KMS-11 (cell line): ENCODE results near the gene NCKAP1.

Source experiments
- H2AFZ ChIP-seq: fragments of 200-600 bp; sonication (generic); 2 replicates; pipeline ENCODE4 v1.6.1; 2016; ENCODE audit warnings: antibody characterized with exemption, mixed run types, low read depth
- H3K27ac ChIP-seq: fragments of 200-600 bp; sonication (generic); 2 replicates; pipeline ENCODE4 v1.6.1; 2016; ENCODE audit warnings: mild to moderate bottlenecking, mixed run types
- H3K27me3 ChIP-seq: fragments of 200-600 bp; sonication (generic); 2 replicates; pipeline ENCODE4 v1.6.1; 2017; ENCODE audit warnings: mild to moderate bottlenecking, low read depth, mixed run types, moderate library complexity; ENCODE audit not compliant: insufficient read depth
- H3K36me3 ChIP-seq: fragments of 200-600 bp; sonication (generic); 2 replicates; pipeline ENCODE4 v1.6.1; 2017; ENCODE audit warnings: mild to moderate bottlenecking, mixed run types; ENCODE audit not compliant: insufficient read depth
- H3K4me1 ChIP-seq: fragments of 200-600 bp; sonication (generic); 2 replicates; pipeline ENCODE4 v1.6.1; 2016; ENCODE audit warnings: mild to moderate bottlenecking, low read depth, mixed run types; ENCODE audit not compliant: poor library complexity, severe bottlenecking
- H3K4me2 ChIP-seq: fragments of 200-600 bp; sonication (generic); 2 replicates; pipeline ENCODE4 v1.7.0; 2016; ENCODE audit warnings: mild to moderate bottlenecking, mixed run types
- H3K4me3 ChIP-seq: fragments of 200-600 bp; sonication (generic); IDR thresholded peaks from 2 replicates; pipeline ENCODE4 v1.6.1; 2017; ENCODE audit warnings: low read depth, low read length, mixed read lengths; ENCODE audit not compliant: insufficient read depth
- H3K79me2 ChIP-seq: fragments of 200-600 bp; sonication (generic); 2 replicates; pipeline ENCODE4 v1.6.1; 2016; ENCODE audit warnings: low read depth, mixed run types; ENCODE audit not compliant: insufficient read depth
- H3K9ac ChIP-seq: fragments of 200-600 bp; sonication (generic); 2 replicates; pipeline ENCODE4 v1.6.1; 2016; ENCODE audit warnings: mild to moderate bottlenecking, mixed run types
- H4K20me1 ChIP-seq: fragments of 200-600 bp; sonication (generic); 2 replicates; pipeline ENCODE4 v1.6.1; 2016; ENCODE audit warnings: mild to moderate bottlenecking, mixed run types; ENCODE audit not compliant: insufficient read depth
- CTCF ChIP-seq: fragments of 200-600 bp; sonication (generic); conservative IDR thresholded peaks from 2 replicates; pipeline ENCODE4 v1.6.1; 2017; ENCODE audit warnings: low read depth, mild to moderate bottlenecking, antibody characterized with exemption, low read length, moderate library complexity, mixed read lengths

NCKAP1 gene

GRCh38 chr2:182918961-182919652, 119.2 kb downstream of the NCKAP1 start:
- H3K9ac ChIP-seq = no peak overlapping the region
- TF ChIP-seq CTCF = no peak
- H3K4me3 ChIP-seq = no peak overlapping the region
- peaks cover 19% of the 10 kb centered on the region for H3K4me1 ChIP-seq
- no peaks in the 10 kb centered on the region for H3K36me3 ChIP-seq
- no peaks in the 10 kb centered on the region for H3K79me2 ChIP-seq
- no peak overlapping the region for H2AFZ ChIP-seq
- no peaks in the 10 kb centered on the region for H3K27me3 ChIP-seq
- H4K20me1 ChIP-seq = no peaks in the 10 kb centered on the region
- H3K4me2 ChIP-seq = no peak overlapping the region
- H3K27ac ChIP-seq = no peak overlapping the region

GRCh38 chr2:182917924-182918323, 120.3 kb downstream of the NCKAP1 start:
- no peak overlapping the region for H3K4me2 ChIP-seq
- no peak for TF ChIP-seq CTCF
- peaks cover 19% of the 10 kb centered on the region for H3K4me1 ChIP-seq
- H3K27me3 ChIP-seq = no peaks in the 10 kb centered on the region
- no peaks in the 10 kb centered on the region for H3K79me2 ChIP-seq
- H3K27ac ChIP-seq = no peak overlapping the region
- no peaks in the 10 kb centered on the region for H3K36me3 ChIP-seq
- H4K20me1 ChIP-seq = no peaks in the 10 kb centered on the region
- H3K4me3 ChIP-seq = no peak overlapping the region
- H3K9ac ChIP-seq = no peak overlapping the region
- no peak overlapping the region for H2AFZ ChIP-seq

DNA sequence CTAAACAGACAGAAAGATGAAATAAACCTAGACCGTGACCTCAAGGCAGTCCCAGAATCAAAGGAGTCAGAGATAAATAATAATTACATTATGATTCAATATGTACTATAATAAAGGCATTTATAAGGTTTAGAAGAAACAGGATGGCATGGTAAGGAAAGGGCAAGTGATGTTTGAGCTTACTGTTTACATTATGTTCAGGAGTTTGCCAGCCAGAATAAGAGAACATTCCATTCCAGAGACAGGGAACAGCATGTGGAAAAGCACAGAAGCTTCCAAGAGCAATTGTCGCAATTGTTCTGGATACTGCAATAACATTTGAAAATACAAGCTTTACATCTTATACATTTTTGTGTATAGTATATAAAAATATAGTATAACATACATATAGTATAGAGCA, 121.8 kb downstream of the NCKAP1 start:
- no peak overlapping the region for H3K4me2 ChIP-seq

GRCh38 chr2:182915369-182916326, 122.6 kb downstream of the NCKAP1 start:
- no peak overlapping the region for H3K27ac ChIP-seq
- H3K79me2 ChIP-seq = no peaks in the 10 kb centered on the region
- H4K20me1 ChIP-seq = no peaks in the 10 kb centered on the region
- no peak overlapping the region for H2AFZ ChIP-seq
- H3K36me3 ChIP-seq = no peaks in the 10 kb centered on the region
- H3K4me1 ChIP-seq = peaks cover 13% of the 10 kb centered on the region
- H3K27me3 ChIP-seq = no peaks in the 10 kb centered on the region
- TF ChIP-seq CTCF = no peak
- H3K4me2 ChIP-seq = no peak overlapping the region
- no peak overlapping the region for H3K4me3 ChIP-seq
- H3K9ac ChIP-seq = no peak overlapping the region

More for the DNA sequence above, 121.8 kb downstream of the NCKAP1 start:
- Histone ChIP-seq H3K27ac (no peak overlapping the region), H3K9ac (no peak overlapping the region), H2AFZ (no peak overlapping the region), H3K4me3 (no peak overlapping the region), H3K27me3 (no peaks in the 10 kb centered on the region), H3K79me2 (no peaks in the 10 kb centered on the region), H3K36me3 (no peaks in the 10 kb centered on the region), H4K20me1 (no peaks in the 10 kb centered on the region), H3K4me1 (peaks cover 19% of the 10 kb centered on the region)
- no peak for TF ChIP-seq CTCF
